Tibial nerve (tissue), 4 donors: ENCODE results near the gene ERBIN. TPM values are rescaled to one million over a fixed set of nuclear protein-coding genes. Genes with fewer than 3 reads are reported as not detected.

Experiments used
- DNase-seq, 2 donors: peaks; one replicate each; pipeline ENCODE4 v3.0.0-alpha.2; 2019; ENCODE audit warnings: low spot score in 2 of 2
- H3K27ac ChIP-seq, 4 donors: fragments of 200-600 bp; sonication (generic) in 3 of 4; one replicate each; pipeline ENCODE4 v1.5.1; 2017 to 2019; ENCODE audit warnings: mild to moderate bottlenecking in 1 of 4
- H3K27me3 ChIP-seq, 2 donors: fragments of 200-600 bp; sonication (generic) in 1 of 2; one replicate each; pipeline versions ENCODE4 v1.5.1 to v1.6.0; 2017 to 2019
- H3K36me3 ChIP-seq, 3 donors: fragments of 200-600 bp; sonication (generic); one replicate each; pipeline ENCODE4 v1.5.1; 2018 to 2019
- H3K4me1 ChIP-seq, 4 donors: fragments of 200-600 bp; sonication (generic) in 3 of 4; one replicate each; pipeline ENCODE4 v1.5.1; 2017 to 2019
- H3K4me3 ChIP-seq, 4 donors: fragments of 200-600 bp; sonication (generic) in 3 of 4; one replicate each; pipeline ENCODE4 v1.5.1; 2017 to 2019; ENCODE audit warnings: mild to moderate bottlenecking in 1 of 4, moderate library complexity in 1 of 4
- H3K9me3 ChIP-seq, 4 donors: fragments of 200-600 bp; sonication (generic) in 3 of 4; one replicate each; pipeline ENCODE4 v1.5.1; 2017 to 2019
- EP300 ChIP-seq, 2 donors: sonication (generic); formaldehyde crosslinking; IDR thresholded peaks; one replicate each; pipeline ENCODE4 v1.6.1; 2017; ENCODE audit warnings: antibody characterized with exemption in 2 of 2, mild to moderate bottlenecking in 1 of 2
- POLR2A ChIP-seq, 2 donors: fragments of 450-650 bp; IDR thresholded peaks; one replicate each; pipeline ENCODE4 v1.6.1; 2017; ENCODE audit warnings: antibody characterized with exemption in 2 of 2, mild to moderate bottlenecking in 2 of 2, moderate library complexity in 2 of 2
- WGBS, 2 donors: methylation state at CpG; one replicate each; pipeline ENCODE4 v1.1.5; 2018; 5-methylcytosine and 5-hydroxymethylcytosine counted together
- total RNA-seq, 4 donors: library from RNA; depleted of rRNA; stranded (reverse); fragments of >200 nt; gene quantifications; one replicate each; pipeline ENCODE4 v1.1.0, GENCODE V29; 2016
- TF ChIP-seq, protein P1 (sequence below), 5 experiments: fragments of 200-600 bp in 3 of 5; fragments of 450-650 bp in 2 of 5; sonication (generic) in 3 of 5; IDR thresholded peaks; one replicate each; pipeline ENCODE4 v1.5.1; 2016 to 2019; ENCODE audit warnings: antibody characterized with exemption in 5 of 5, mild to moderate bottlenecking in 3 of 5, moderate library complexity in 2 of 5

The ERBIN gene
- total RNA-seq, 4 donors from 2014 or later, result 59.6 to 81.1 (median 66.5) TPM

DNA sequence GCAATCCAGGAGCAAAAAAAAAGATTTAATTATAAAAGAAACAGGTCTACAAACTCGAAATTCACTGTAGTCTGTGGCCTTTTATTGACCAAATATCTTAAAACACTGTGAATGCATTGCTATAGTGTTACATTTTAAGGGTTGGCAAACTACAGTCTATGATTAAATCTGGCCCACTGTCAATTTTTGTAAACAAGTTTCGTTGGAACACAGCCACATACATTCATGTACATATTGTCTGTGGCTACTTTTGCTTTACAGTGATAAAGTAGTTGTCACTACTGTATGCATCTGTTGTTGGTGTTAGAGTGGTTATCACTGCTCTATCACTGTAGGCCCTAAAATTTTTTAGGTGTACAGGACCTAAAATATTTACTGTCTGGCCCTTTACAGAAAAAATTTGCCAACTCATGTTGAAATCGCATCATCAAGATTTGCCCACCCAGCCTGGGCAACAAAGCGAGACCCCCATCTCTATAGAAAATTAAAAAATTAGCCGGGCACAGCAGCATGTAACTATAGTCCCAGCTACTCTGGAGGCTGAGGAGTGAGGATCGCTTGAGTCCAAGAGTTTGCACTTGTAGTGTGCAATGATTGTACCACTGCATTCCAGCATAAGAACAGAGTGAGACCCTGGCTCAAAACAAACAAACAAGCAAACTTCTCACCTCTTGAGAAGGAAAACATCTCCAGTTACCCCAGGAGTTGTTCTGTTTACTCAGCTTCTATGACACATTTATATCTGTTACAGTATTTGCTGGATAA, 89.0 kb downstream of the ERBIN start:
- no peak for DNase-seq
- peaks cover 0 to 24% (median 0%) of the 10 kb centered on the region in 3 donors for H3K36me3 ChIP-seq
- no peak overlapping the region for H3K4me3 ChIP-seq
- H3K27me3 ChIP-seq, result no peaks in the 10 kb centered on the region
- TF ChIP-seq POLR2A (IDR thresholded peaks at IDR 0.05) (no peak), EP300 (IDR thresholded peaks at IDR 0.05) (no peak)
- TF ChIP-seq, protein P1, sequence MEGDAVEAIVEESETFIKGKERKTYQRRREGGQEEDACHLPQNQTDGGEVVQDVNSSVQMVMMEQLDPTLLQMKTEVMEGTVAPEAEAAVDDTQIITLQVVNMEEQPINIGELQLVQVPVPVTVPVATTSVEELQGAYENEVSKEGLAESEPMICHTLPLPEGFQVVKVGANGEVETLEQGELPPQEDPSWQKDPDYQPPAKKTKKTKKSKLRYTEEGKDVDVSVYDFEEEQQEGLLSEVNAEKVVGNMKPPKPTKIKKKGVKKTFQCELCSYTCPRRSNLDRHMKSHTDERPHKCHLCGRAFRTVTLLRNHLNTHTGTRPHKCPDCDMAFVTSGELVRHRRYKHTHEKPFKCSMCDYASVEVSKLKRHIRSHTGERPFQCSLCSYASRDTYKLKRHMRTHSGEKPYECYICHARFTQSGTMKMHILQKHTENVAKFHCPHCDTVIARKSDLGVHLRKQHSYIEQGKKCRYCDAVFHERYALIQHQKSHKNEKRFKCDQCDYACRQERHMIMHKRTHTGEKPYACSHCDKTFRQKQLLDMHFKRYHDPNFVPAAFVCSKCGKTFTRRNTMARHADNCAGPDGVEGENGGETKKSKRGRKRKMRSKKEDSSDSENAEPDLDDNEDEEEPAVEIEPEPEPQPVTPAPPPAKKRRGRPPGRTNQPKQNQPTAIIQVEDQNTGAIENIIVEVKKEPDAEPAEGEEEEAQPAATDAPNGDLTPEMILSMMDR (IDR thresholded peaks at IDR 0.05), result no peak
- no peaks in the 10 kb centered on the region for H3K9me3 ChIP-seq
- 78% methylated on average over 6 of the region's 6 CpGs for WGBS, 2 donors
- peaks cover 0 to 21% (median 3%) of the 10 kb centered on the region in 4 donors for H3K4me1 ChIP-seq
- H3K27ac ChIP-seq, result no peak overlapping the region

DNA sequence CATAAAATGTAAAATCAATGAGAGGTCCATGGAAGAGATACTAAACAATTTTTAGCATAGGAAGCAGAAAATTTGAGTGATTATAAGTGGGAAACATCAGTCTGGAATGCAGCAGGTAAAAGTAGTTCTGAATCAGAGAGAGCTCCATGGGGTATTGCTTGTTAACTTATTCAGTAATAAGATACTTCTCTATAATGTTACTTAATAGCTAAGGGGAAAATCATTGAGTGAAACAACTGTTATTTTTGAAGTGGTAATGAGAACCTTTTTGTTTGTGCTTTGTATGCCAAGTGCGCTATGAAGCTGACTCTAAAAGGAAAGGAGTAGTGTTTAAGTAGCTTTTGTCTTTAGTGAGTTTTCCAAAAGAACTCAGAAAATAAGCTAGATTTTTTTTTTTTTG, 95.2 kb downstream of the ERBIN start:
- DNase-seq, result no peak
- H3K36me3 ChIP-seq, result peaks cover 0 to 36% (median 3%) of the 10 kb centered on the region in 3 donors
- H3K4me1 ChIP-seq, result peaks cover 0 to 3% (median 0%) of the 10 kb centered on the region in 4 donors
- no peak overlapping the region for H3K27ac ChIP-seq
- TF ChIP-seq POLR2A (IDR thresholded peaks at IDR 0.05) (no peak), EP300 (IDR thresholded peaks at IDR 0.05) (no peak)
- TF ChIP-seq, protein P1 (IDR thresholded peaks at IDR 0.05), result no peak
- 78 to 88% methylated on average over 1 of the region's 1 CpG for WGBS, 2 donors
- H3K4me3 ChIP-seq, result no peak overlapping the region
- H3K9me3 ChIP-seq, result no peaks in the 10 kb centered on the region
- no peaks in the 10 kb centered on the region for H3K27me3 ChIP-seq

DNA sequence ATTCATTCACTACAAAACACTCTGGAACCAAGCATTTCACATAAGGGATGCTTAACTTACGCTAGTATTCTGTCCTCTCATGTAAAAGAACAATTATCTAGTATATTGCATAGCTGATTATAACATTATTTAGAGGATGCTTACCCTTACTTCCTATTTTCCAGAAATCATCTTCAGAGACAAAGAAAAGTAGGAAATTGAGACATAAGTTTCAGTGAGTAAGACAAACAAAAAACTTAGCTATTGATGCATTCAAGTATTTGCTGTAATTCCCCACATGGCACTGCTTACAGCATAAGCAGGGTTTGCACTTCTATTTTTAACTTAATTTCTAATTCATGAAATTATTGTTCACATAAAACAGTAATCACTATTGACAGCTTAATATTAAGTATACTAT, 112.9 kb downstream of the ERBIN start:
- Histone ChIP-seq H3K9me3 (no peaks in the 10 kb centered on the region), H3K4me3 (no peak overlapping the region), H3K27me3 (no peaks in the 10 kb centered on the region), H3K36me3 (peaks cover 0 to 46% (median 0%) of the 10 kb centered on the region in 3 donors), H3K27ac (no peak overlapping the region), H3K4me1 (peaks cover 0 to 16% (median 0%) of the 10 kb centered on the region in 4 donors)
- WGBS, 2 donors, result 95 to 98% methylated on average over 1 of the region's 1 CpG
- no peak for TF ChIP-seq POLR2A (IDR thresholded peaks at IDR 0.05)
- no peak for TF ChIP-seq EP300 (IDR thresholded peaks at IDR 0.05)
- TF ChIP-seq, protein P1 (IDR thresholded peaks at IDR 0.05), result no peak
- no peak for DNase-seq

DNA sequence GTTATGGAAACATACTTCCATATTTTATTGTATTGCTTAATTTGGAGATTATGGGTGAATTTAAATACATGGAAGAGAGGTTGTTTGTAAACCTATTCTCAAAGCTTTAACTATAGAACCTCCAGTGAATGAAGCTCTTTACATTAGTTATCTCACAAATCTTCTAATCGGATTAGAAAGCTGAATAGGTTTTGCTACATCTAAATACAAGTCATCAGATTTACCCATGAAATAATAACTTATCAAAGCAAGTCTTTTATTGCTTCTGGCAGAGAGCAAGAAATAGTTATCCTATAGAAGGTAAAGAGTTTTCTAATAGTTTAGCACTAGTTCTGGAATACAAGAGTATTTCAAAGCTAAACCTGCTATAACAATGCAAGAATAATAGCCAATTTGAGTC, 113.3 kb downstream of the ERBIN start:
- Histone ChIP-seq H3K9me3 (no peaks in the 10 kb centered on the region), H3K27ac (no peak overlapping the region), H3K27me3 (no peaks in the 10 kb centered on the region), H3K4me3 (no peak overlapping the region), H3K36me3 (peaks cover 0 to 46% (median 0%) of the 10 kb centered on the region in 3 donors), H3K4me1 (peaks cover 0 to 16% (median 0%) of the 10 kb centered on the region in 4 donors)
- WGBS, 2 donors, result 96 to 98% methylated on average over 1 of the region's 1 CpG
- DNase-seq, result no peak
- TF ChIP-seq EP300 (IDR thresholded peaks at IDR 0.05) (no peak), POLR2A (IDR thresholded peaks at IDR 0.05) (no peak)
- TF ChIP-seq, protein P1 (IDR thresholded peaks at IDR 0.05), result no peak

DNA sequence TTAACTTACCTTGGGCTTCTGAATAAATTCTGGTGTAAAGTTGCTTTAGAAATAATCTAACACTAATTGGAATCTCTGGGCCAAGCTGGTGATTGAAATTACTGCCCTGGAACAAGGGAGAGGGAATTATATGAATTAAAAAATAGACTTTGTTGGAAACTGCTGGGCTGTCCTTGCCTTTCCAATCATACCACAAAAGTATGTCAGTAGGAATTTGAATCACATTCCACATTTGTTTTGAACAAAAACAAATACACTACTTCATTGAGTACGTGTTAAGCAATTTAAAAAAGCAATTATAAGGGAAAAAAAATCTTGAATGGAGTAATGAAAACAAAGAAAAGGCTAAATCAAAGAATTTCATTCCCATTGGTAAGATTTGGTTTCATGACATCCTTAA, 115.3 kb downstream of the ERBIN start:
- H3K27me3 ChIP-seq, result no peaks in the 10 kb centered on the region
- no peak for DNase-seq
- H3K27ac ChIP-seq, result no peak overlapping the region
- TF ChIP-seq POLR2A (IDR thresholded peaks at IDR 0.05), result no peak
- TF ChIP-seq, protein P1 (IDR thresholded peaks at IDR 0.05), result no peak
- no peak for TF ChIP-seq EP300 (IDR thresholded peaks at IDR 0.05)
- peaks cover 0 to 51% (median 0%) of the 10 kb centered on the region in 3 donors for H3K36me3 ChIP-seq
- peaks cover 0 to 16% (median 0%) of the 10 kb centered on the region in 4 donors for H3K4me1 ChIP-seq
- 18 to 31% methylated on average over 1 of the region's 1 CpG for WGBS, 2 donors
- H3K9me3 ChIP-seq, result no peaks in the 10 kb centered on the region
- H3K4me3 ChIP-seq, result no peak overlapping the region
